Kidney epithelial cell (primary cell): ENCODE measurements around the gene PEPD. TPM values are rescaled to one million over a fixed set of nuclear protein-coding genes. Genes with fewer than 3 reads are reported as not detected.

ENCODE experiments used
- DNase-seq: peaks from one replicate; pipeline ENCODE4 v3.0.0-alpha.2; 2010; ENCODE audit warnings: low read depth
- H3K27me3 ChIP-seq: 2 replicates; pipeline ENCODE4 v1.6.0; 2011; ENCODE audit warnings: low read length; ENCODE audit not compliant: control insufficient read depth, insufficient read depth
- H3K36me3 ChIP-seq: 2 replicates; pipeline ENCODE4 v1.5.1; 2011; ENCODE audit warnings: low read length; ENCODE audit not compliant: control insufficient read depth, insufficient read depth
- H3K4me3 ChIP-seq: 2 replicates; pipeline ENCODE4 v1.5.1; 2011; ENCODE audit warnings: low read depth, mild to moderate bottlenecking, control low read depth, low read length
- CTCF ChIP-seq: IDR thresholded peaks from 2 replicates; pipeline ENCODE4 v1.5.1; 2011; ENCODE audit warnings: mild to moderate bottlenecking, moderate library complexity, low read length, control low read depth, inconsistent platforms; ENCODE audit not compliant: insufficient read depth, poor library complexity, severe bottlenecking
- total RNA-seq: library from RNA; depleted of rRNA; stranded (reverse); fragments of >200 nt; gene quantifications from 2 replicates; pipeline ENCODE4 v1.2.3, GENCODE V29; 2015

Gene PEPD
- total RNA-seq, 1 donor from 2014 or later: 88.6 TPM

- Histone ChIP-seq H3K4me3 (no peak overlapping the region), H3K36me3 (no peaks in the 10 kb centered on the region), H3K27me3 (peaks cover 2% of the 10 kb centered on the region)
- DNase-seq: no peak
- no peak for TF ChIP-seq CTCF
Observed at GRCh38 chr19:33366897-33367296, 154.7 kb downstream of the PEPD start.

GRCh38 chr19:33366127-33366526 is 155.5 kb downstream of the PEPD start:
- DNase-seq: no peak
- H3K36me3 ChIP-seq: no peaks in the 10 kb centered on the region
- H3K4me3 ChIP-seq: no peak overlapping the region
- no peak for TF ChIP-seq CTCF
- H3K27me3 ChIP-seq: peaks cover 2% of the 10 kb centered on the region

- no peak for TF ChIP-seq CTCF
- DNase-seq: no peak
- H3K4me3 ChIP-seq: no peak overlapping the region
- H3K36me3 ChIP-seq: no peaks in the 10 kb centered on the region
- peaks cover 2% of the 10 kb centered on the region for H3K27me3 ChIP-seq
Observed at GRCh38 chr19:33365691-33366090, 155.9 kb downstream of the PEPD start.

GRCh38 chr19:33363476-33363875 is 158.1 kb downstream of the PEPD start:
- Histone ChIP-seq H3K27me3 (peaks cover 2% of the 10 kb centered on the region), H3K36me3 (no peaks in the 10 kb centered on the region), H3K4me3 (no peak overlapping the region)
- no peak for DNase-seq
- no peak for TF ChIP-seq CTCF

- DNase-seq: no peak
- no peak overlapping the region for H3K4me3 ChIP-seq
- no peaks in the 10 kb centered on the region for H3K36me3 ChIP-seq
- no peak for TF ChIP-seq CTCF
- peaks cover 2% of the 10 kb centered on the region for H3K27me3 ChIP-seq
Observed at GRCh38 chr19:33362508-33363228, 158.9 kb downstream of the PEPD start.

GRCh38 chr19:33359581-33359980 is 162.0 kb downstream of the PEPD start:
- Histone ChIP-seq H3K36me3 (no peaks in the 10 kb centered on the region), H3K4me3 (no peak overlapping the region), H3K27me3 (peaks cover 2% of the 10 kb centered on the region)
- TF ChIP-seq CTCF: no peak
- DNase-seq: no peak
